GM12892 (cell line): ENCODE data around the gene SLC29A3.

ENCODE experiments used
- POLR2A ChIP-seq: IDR thresholded peaks from 2 replicates; pipeline ENCODE4 v1.6.1; 2011; ENCODE audit warnings: low read depth, low read length, control low read depth
- POLR2AphosphoS5 ChIP-seq: IDR thresholded peaks from 2 replicates; pipeline ENCODE4 v1.6.1; 2011; ENCODE audit warnings: low read depth, low read length, control low read depth

DNA sequence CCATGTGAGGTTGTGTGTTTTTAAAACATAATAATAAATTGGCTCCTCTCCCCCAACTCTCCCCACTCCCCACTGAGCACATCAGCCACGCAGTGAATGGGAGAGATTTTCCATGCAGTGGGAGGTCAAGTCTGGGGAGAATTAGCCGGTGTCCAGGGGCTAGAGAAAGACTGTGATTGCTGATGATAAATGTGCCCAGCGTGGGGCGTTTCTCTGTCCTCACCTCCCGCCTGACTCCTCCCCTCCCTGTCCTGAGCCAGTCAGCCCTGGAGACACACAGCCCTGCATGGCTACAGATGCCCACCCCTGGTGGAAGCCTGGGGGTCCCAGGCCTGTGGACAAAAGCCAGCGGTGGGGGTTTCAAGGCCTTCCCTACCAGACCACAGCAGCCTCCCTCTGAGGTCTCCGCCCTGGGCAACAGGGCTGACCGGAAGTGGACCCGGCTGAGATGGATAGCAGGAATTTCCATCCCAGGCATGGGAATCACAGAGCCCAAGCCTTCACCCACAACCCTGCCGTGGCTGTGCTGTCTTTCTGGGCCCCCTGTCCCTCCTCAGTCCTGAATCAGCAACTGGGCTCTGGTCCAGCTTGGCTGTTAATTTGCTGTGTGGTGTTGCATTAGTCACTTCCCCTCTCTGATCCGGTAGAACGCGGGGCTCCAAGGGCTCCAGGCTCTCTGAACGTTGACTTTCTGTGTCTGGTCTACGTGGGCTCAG, 46.8 kb upstream of the SLC29A3 start:
- TF ChIP-seq POLR2AphosphoS5: no peak
- no peak for TF ChIP-seq POLR2A
